ENCODE measurements around the gene SPAG8.

The SPAG8 gene

DNA sequence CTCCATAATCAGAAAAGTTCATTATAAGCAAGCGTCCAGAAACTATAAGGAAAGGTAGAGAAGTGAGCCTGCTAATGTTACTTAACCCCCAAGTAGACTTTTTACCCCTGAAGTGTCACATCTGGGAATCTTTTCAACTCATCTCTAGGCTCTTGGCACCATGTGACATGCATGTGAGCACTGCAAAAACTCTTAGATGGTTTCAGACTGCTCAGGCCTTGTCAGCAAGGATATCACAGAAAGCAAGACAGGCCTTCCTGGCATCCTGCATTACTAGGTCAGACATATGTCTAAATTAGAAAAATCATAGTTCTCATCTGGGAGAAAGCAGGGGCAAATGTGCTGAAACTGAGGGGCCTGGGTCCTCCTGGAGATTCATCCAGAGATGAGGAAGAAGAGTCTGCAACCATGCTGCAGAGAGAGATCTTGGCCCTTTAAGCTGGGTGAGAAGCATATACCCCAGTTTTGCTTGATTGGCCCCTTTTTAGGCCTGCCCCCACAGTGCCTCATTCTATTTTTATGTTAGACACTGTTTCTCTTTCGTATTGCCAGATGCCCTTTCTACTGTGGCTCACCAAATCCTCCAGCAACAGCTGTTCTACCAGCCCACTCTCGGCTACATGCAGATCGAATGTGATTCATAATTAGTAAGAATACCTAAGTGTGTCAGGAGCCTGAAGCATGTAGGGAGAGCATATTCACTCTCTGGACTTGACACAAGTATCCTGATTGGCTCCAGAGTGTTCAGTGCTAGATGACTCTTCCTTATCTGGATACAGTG, 35.9 kb upstream of the SPAG8 start:
- CTCF ChIA-PET: no interaction called here

GRCh38 chr9:35845824-35846771, 34.0 kb upstream of the SPAG8 start:
- no peak overlapping the region for H3K27ac ChIP-seq
- ChIA-PET POLR2A (ENCODE audit: low non-redundant PET) (no interaction called here), CTCF (interaction anchor here (1.0 kb wide), 1 partner anchor 56 kb away, joined by 3 read pairs; no protein-coding TSS in a partner anchor)
- TF ChIP-seq, protein P1, sequence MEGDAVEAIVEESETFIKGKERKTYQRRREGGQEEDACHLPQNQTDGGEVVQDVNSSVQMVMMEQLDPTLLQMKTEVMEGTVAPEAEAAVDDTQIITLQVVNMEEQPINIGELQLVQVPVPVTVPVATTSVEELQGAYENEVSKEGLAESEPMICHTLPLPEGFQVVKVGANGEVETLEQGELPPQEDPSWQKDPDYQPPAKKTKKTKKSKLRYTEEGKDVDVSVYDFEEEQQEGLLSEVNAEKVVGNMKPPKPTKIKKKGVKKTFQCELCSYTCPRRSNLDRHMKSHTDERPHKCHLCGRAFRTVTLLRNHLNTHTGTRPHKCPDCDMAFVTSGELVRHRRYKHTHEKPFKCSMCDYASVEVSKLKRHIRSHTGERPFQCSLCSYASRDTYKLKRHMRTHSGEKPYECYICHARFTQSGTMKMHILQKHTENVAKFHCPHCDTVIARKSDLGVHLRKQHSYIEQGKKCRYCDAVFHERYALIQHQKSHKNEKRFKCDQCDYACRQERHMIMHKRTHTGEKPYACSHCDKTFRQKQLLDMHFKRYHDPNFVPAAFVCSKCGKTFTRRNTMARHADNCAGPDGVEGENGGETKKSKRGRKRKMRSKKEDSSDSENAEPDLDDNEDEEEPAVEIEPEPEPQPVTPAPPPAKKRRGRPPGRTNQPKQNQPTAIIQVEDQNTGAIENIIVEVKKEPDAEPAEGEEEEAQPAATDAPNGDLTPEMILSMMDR (conservative IDR thresholded peaks at IDR 0.05; ENCODE audit: low read depth): no peak
- DNase-seq (ENCODE audit: low spot score): no peak

More for the DNA sequence above, 35.9 kb upstream of the SPAG8 start:
- H3K27ac ChIP-seq: peak overlapping the region; percentile 21; the same call in 1 of the 2 replicates
- peak; percentile 85 for DNase-seq (ENCODE audit: low spot score)
- POLR2A ChIA-PET (ENCODE audit: low non-redundant PET): no interaction called here
- TF ChIP-seq, protein P1 (conservative IDR thresholded peaks at IDR 0.05; ENCODE audit: low read depth): no peak

- peak; percentile 81 for DNase-seq (ENCODE audit: low spot score)
- TF ChIP-seq, protein P1 (conservative IDR thresholded peaks at IDR 0.05; ENCODE audit: low read depth): no peak
- ChIA-PET CTCF (interaction anchor here (0.6 to 1.7 kb wide), 3 partner anchors 20 to 69 kb away, joined by 3 to 6 read pairs (median 4); no protein-coding TSS in a partner anchor), POLR2A (ENCODE audit: low non-redundant PET) (no interaction called here)
- H3K27ac ChIP-seq: no peak overlapping the region
Observed at GRCh38 chr9:35844628-35845270, 32.7 kb upstream of the SPAG8 start.

GRCh38 chr9:35842795-35843194, 30.7 kb upstream of the SPAG8 start:
- TF ChIP-seq, protein P1 (conservative IDR thresholded peaks at IDR 0.05; ENCODE audit: low read depth): no peak
- ChIA-PET POLR2A (ENCODE audit: low non-redundant PET) (no interaction called here), CTCF (no interaction called here)
- H3K27ac ChIP-seq: no peak overlapping the region
- DNase-seq (ENCODE audit: low spot score): no peak

- ChIA-PET CTCF (interaction anchor here (0.9 to 1.0 kb wide), 2 partner anchors 40 to 52 kb away, joined by 3 read pairs; no protein-coding TSS in a partner anchor), POLR2A (ENCODE audit: low non-redundant PET) (no interaction called here)
- no peak overlapping the region for H3K27ac ChIP-seq
- no peak for DNase-seq (ENCODE audit: low spot score)
- TF ChIP-seq, protein P1 (conservative IDR thresholded peaks at IDR 0.05; ENCODE audit: low read depth): no peak
Observed at GRCh38 chr9:35842020-35842745, 30.1 kb upstream of the SPAG8 start.
